GM12878 (cell line): Measurements from ENCODE around the gene DOCK1. TPM values are rescaled to one million over a fixed set of nuclear protein-coding genes. Genes with fewer than 3 reads are reported as not detected.

Source experiments
- ATAC-seq: fragments of 200-7000 bp; cut with Tn5 transposase; 3 replicates; pipeline ENCODE4 v1.9.1; 2020; ENCODE audit warnings: mild to moderate bottlenecking, moderate library complexity
- BruUV-seq: library from RNA; stranded (reverse); fragments of 400-500 nt; replicated peaks from 2 replicates; lab custom pipeline; 2021; lab: Mats Ljungman, UMichigan
- CTCF ChIA-PET: fragments of 300-600 bp; sonication (Branson Sonifier 250); formaldehyde crosslinking; extraction: SDS; loops from one replicate; lab custom pipeline; 2021; ENCODE audit warnings: inconsistent platforms; lab: Yijun Ruan, JAX
- POLR2A ChIA-PET: fragments of 350-600 bp; formaldehyde crosslinking; extraction: SDS; loops from one replicate; lab custom pipeline; 2021; ENCODE audit warnings: inconsistent platforms; lab: Charles Lee
- RAD21 ChIA-PET: fragments of 300-600 bp; sonication (Branson Sonifier 250); formaldehyde crosslinking; loops from one replicate; lab custom pipeline; 2023; ENCODE audit warnings: antibody characterized with exemption; ENCODE audit not compliant: unreplicated experiment; lab: Charles Lee
- SMC1A ChIA-PET: fragments of 300-600 bp; sonication (Branson Sonifier 250); formaldehyde crosslinking; loops from one replicate; lab custom pipeline; 2023; ENCODE audit not compliant: unreplicated experiment, uncharacterized antibody; lab: Charles Lee
- DNase-seq: peaks from one replicate; pipeline ENCODE4 v3.0.0-alpha.2; 2011; ENCODE audit warnings: low read depth, low spot score
- FAIRE-seq: peaks from 3 replicates; lab custom pipeline; 2011; peaks lifted over from hg19 to GRCh38; lab: Jason Lieb, UNC
- H2AFZ ChIP-seq: 2 replicates; pipeline ENCODE4 v1.6.0; 2011; ENCODE audit warnings: low read depth, low read length, control low read depth; ENCODE audit not compliant: control insufficient read depth
- H3K27ac ChIP-seq: 2 replicates; pipeline ENCODE4 v1.5.1; 2011; ENCODE audit warnings: control low read depth; ENCODE audit not compliant: control insufficient read depth, insufficient read depth
- H3K27me3 ChIP-seq, 2 experiments: replicated peaks in 1 of 2; 2 replicates each; pipeline versions ENCODE4 v1.6.0 to v1.6.1; 2011; ENCODE audit warnings: low read length in 1 of 2; ENCODE audit not compliant: control insufficient read depth in 2 of 2, insufficient read depth in 2 of 2
- H3K36me3 ChIP-seq, 2 experiments: 2 replicates each; pipeline ENCODE4 v1.5.1; 2011; ENCODE audit warnings: low read length in 1 of 2; ENCODE audit not compliant: control insufficient read depth in 2 of 2, insufficient read depth in 2 of 2
- H3K4me1 ChIP-seq: 2 replicates; pipeline ENCODE4 v1.6.1; 2011; ENCODE audit warnings: mild to moderate bottlenecking, low read length, moderate library complexity, mixed read lengths; ENCODE audit not compliant: control insufficient read depth, insufficient read depth
- H3K4me2 ChIP-seq: 2 replicates; pipeline ENCODE4 v1.6.0; 2011; ENCODE audit warnings: control low read depth; ENCODE audit not compliant: control insufficient read depth, insufficient read depth
- H3K4me3 ChIP-seq: fragments of 200-600 bp; sonication (generic); 2 replicates; pipeline ENCODE4 v1.5.1; 2016
- H3K79me2 ChIP-seq: 2 replicates; pipeline ENCODE4 v1.6.0; 2011; ENCODE audit warnings: low read length; ENCODE audit not compliant: control insufficient read depth, insufficient read depth
- H3K9ac ChIP-seq: 2 replicates; pipeline ENCODE4 v1.8.0; 2011; ENCODE audit warnings: low read length, control low read depth, mixed read lengths; ENCODE audit not compliant: control insufficient read depth, insufficient read depth
- H3K9me3 ChIP-seq: replicated peaks from 3 replicates; pipeline ENCODE4 v1.5.1; 2011; ENCODE audit warnings: mild to moderate bottlenecking, low read length; ENCODE audit not compliant: control insufficient read depth, insufficient read depth
- H4K20me1 ChIP-seq: 2 replicates; pipeline ENCODE4 v1.6.0; 2011; ENCODE audit not compliant: control insufficient read depth, insufficient read depth
- CBX5 ChIP-seq: sonication (generic); IDR thresholded peaks from 2 replicates; pipeline ENCODE4 v1.6.1; 2016; ENCODE audit warnings: low read depth, moderate library complexity, mild to moderate bottlenecking, inconsistent platforms
- IKZF2 ChIP-seq, 2 experiments: fragments of 450-650 bp; IDR thresholded peaks; 2 replicates each; pipeline ENCODE4 v1.6.1; 2017; ENCODE audit warnings: mild to moderate bottlenecking in 2 of 2, moderate library complexity in 2 of 2
- NKRF ChIP-seq: fragments of 450-650 bp; conservative IDR thresholded peaks from 2 replicates; pipeline ENCODE4 v1.6.1; 2017; ENCODE audit warnings: mild to moderate bottlenecking, moderate library complexity
- SUZ12 ChIP-seq: fragments of 200-600 bp; sonication (generic); IDR thresholded peaks from one replicate; pipeline ENCODE4 v1.6.1; 2018; ENCODE audit warnings: antibody characterized with exemption, mild to moderate bottlenecking; ENCODE audit not compliant: unreplicated experiment
- WGBS: methylation state at CpG from one replicate; pipeline ENCODE4 v1.1.6; 2016; ENCODE audit warnings: low lambda C conversion rate; ENCODE audit not compliant: insufficient replicate concordance, insufficient coverage; ENCODE audit errors: missing lambda C conversion rate; 5-methylcytosine and 5-hydroxymethylcytosine counted together
- in situ Hi-C: fragments of 300-500 bp; cut with MboI; formaldehyde crosslinking; loops from 9 replicates; pipeline ENCODE4 v1.14.3; 2018; ENCODE audit warnings: mixed read lengths
- intact Hi-C: fragments of 100-400 bp; cut with micrococcal nuclease; formaldehyde crosslinking; loops from one replicate; pipeline ENCODE4 v1.14.2; 2022; ENCODE audit not compliant: unreplicated experiment
- polyA plus RNA-seq, 11 experiments: library from polyadenylated mRNA; depleted of rRNA in 4 of 11; unstranded in 6 of 11; stranded (reverse) in 5 of 11; fragments of >200 nt; fragmentation: Nextera tagmentation in 4 of 11; fragmentation: Illumina TruSeq in 1 of 11; extraction: Ambion mirVana in 4 of 11; extraction: Trizol in 1 of 11; gene quantifications; 1 replicate in 1 of 11; 2 replicates in 10 of 11; pipeline versions ENCODE4 v1.2.1 to v1.2.3, GENCODE V29; 2011 to 2016; ENCODE audit warnings: inconsistent platforms in 2 of 11, missing spikeins in 2 of 11, low read depth in 1 of 11
- total RNA-seq, 4 experiments: library from RNA; depleted of rRNA in 3 of 4; stranded (reverse); fragments of >200 nt in 3 of 4; fragmentation: Illumina TruSeq in 1 of 4; extraction: Trizol in 1 of 4; gene quantifications; 2 replicates each; pipeline versions ENCODE4 v1.2.1 to v1.2.3, GENCODE V29; 2013 to 2021
- TF ChIP-seq, protein P1 (sequence below): IDR thresholded peaks from 2 replicates; pipeline ENCODE4 v1.6.1; 2012; ENCODE audit warnings: low read depth, low read length, improper control_type of control experiment

Gene DOCK1
- total and polyA plus RNA-seq, 10 of the 15 experiments (the other 5 are each of a cell fraction or from before 2014, with no cell fraction given), result 0.05 to 0.18 TPM; not detected in 8

- TF ChIP-seq, protein P1, sequence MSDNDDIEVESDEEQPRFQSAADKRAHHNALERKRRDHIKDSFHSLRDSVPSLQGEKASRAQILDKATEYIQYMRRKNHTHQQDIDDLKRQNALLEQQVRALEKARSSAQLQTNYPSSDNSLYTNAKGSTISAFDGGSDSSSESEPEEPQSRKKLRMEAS, result no peak
Measured at GRCh38 chr10:126931544-126931943, 26.3 kb downstream of the DOCK1 start (continued).

DNA sequence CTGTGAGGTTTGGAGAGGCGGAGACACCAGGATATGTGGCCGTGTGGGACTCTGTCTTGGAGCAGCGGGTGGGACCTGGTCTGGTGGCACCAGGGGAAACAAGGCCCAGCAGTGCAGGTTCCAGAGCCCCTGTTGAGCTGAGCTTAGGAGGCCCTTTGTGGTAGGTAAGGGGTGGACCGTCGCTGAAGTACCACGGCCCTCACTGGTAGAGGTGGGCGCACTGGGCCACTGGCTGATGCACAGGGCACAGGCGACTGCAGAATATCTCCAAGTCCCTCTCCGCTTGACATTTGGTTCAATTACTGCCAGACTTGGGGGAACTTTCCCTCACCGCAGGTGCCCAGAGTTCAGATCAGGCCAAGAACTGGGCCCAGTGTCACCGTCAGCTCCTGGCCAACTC, 27.3 kb downstream of the DOCK1 start:
- BruUV-seq, result no TSS peak
- FAIRE-seq (no peak), ATAC-seq (no peak), DNase-seq (no peak)
- no peak overlapping the region for H3K27ac ChIP-seq
- CTCF ChIA-PET, result no interaction called here
- 18% methylated on average over 11 of the region's 11 CpGs for WGBS
- intact Hi-C loops (no loop called here), in situ Hi-C loops (no loop called here)
- H3K4me1 ChIP-seq, result no peaks in the 10 kb centered on the region
- H3K4me2 ChIP-seq, result no peak overlapping the region
- H3K9ac ChIP-seq, result no peak overlapping the region
- no peak overlapping the region for H3K4me3 ChIP-seq
- H3K9me3 ChIP-seq, result no peaks in the 10 kb centered on the region; the same call in 2 of the 3 replicates
- no peak overlapping the region for H2AFZ ChIP-seq
- RAD21 ChIA-PET, result no interaction called here
- H3K79me2 ChIP-seq, result no peaks in the 10 kb centered on the region
- TF ChIP-seq SUZ12, result no peak
- no peak for TF ChIP-seq CBX5
- TF ChIP-seq IKZF2 (IDR thresholded peaks at IDR 0.05), result no peak
- no peak for TF ChIP-seq NKRF
- no peaks in the 10 kb centered on the region for H3K27me3 ChIP-seq
- POLR2A ChIA-PET, result no interaction called here
- H4K20me1 ChIP-seq, result no peaks in the 10 kb centered on the region
- no peaks in the 10 kb centered on the region for H3K36me3 ChIP-seq
- SMC1A ChIA-PET, result no interaction called here
